Panc1 (cell line): ENCODE data around the gene WDFY3.

Experiments
- CTCF ChIP-seq: fragments of 450-650 bp; IDR thresholded peaks from 2 replicates; pipeline ENCODE4 v1.5.1; 2017; ENCODE audit warnings: mild to moderate bottlenecking
- REST ChIP-seq, 2 experiments: IDR thresholded peaks; 2 replicates each; pipeline ENCODE4 v1.6.1; 2011 to 2012; ENCODE audit warnings: low read depth in 2 of 2, control low read depth in 1 of 2, low read length in 1 of 2, mild to moderate bottlenecking in 1 of 2, moderate library complexity in 1 of 2; ENCODE audit not compliant: insufficient read depth in 1 of 2

- no peak for TF ChIP-seq REST (IDR thresholded peaks at IDR 0.05; ENCODE audit: insufficient read depth in 1 of 2, low read depth in 2 of 2, low read length in 1 of 2)
- no peak for TF ChIP-seq CTCF
Observed at GRCh38 chr4:84740057-84740456, 226.4 kb downstream of the WDFY3 start.
